GM12875 (cell line): ENCODE measurements around the gene ATXN7L3.

ENCODE experiments used
- H3K4me3 ChIP-seq: one replicate; pipeline ENCODE4 v1.5.1; 2011; ENCODE audit warnings: low read depth, low read length, control low read depth
- CTCF ChIP-seq: IDR thresholded peaks from 2 replicates; pipeline ENCODE4 v1.5.1; 2011; ENCODE audit warnings: low read depth, mild to moderate bottlenecking, control low read depth, inconsistent platforms, low read length, moderate library complexity, borderline replicate concordance; ENCODE audit not compliant: insufficient read depth

The ATXN7L3 gene

GRCh38 chr17:44183024-44183423 lies 16.7 kb downstream of the ATXN7L3 start:
- no peak for TF ChIP-seq CTCF
- H3K4me3 ChIP-seq = no peak overlapping the region

- TF ChIP-seq CTCF = no peak
- H3K4me3 ChIP-seq = no peak overlapping the region
These were observed 21.6 kb downstream of the ATXN7L3 start for GRCh38 chr17:44178133-44178532.

GRCh38 chr17:44177640-44178039 lies 22.0 kb downstream of the ATXN7L3 start:
- H3K4me3 ChIP-seq = no peak overlapping the region
- TF ChIP-seq CTCF = no peak

GRCh38 chr17:44176671-44177501 lies 22.8 kb downstream of the ATXN7L3 start:
- no peak for TF ChIP-seq CTCF
- H3K4me3 ChIP-seq = no peak overlapping the region

GRCh38 chr17:44176257-44176656 lies 23.4 kb downstream of the ATXN7L3 start:
- TF ChIP-seq CTCF = no peak
- H3K4me3 ChIP-seq = no peak overlapping the region

GRCh38 chr17:44174427-44174826 lies 25.3 kb downstream of the ATXN7L3 start:
- no peak overlapping the region for H3K4me3 ChIP-seq
- no peak for TF ChIP-seq CTCF

- H3K4me3 ChIP-seq = no peak overlapping the region
- TF ChIP-seq CTCF = no peak
These were observed 27.7 kb downstream of the ATXN7L3 start for GRCh38 chr17:44171931-44172455.
